Spleen (tissue), 11 donors: ENCODE data around the gene CECR2. TPM values are rescaled to one million over a fixed set of nuclear protein-coding genes. Genes with fewer than 3 reads are reported as not detected.

Experiments
- DNase-seq: peaks from one replicate; pipeline ENCODE4 v3.0.0-alpha.2; 2020
- H3K27ac ChIP-seq, 8 donors: fragments of 200-600 bp; sonication (generic) in 7 of 8; 1 replicate in 4 of 8; 2 replicates in 4 of 8; pipeline versions ENCODE4 v1.5.0 to v1.8.0; 2016 to 2021; ENCODE audit warnings: inconsistent platforms in 4 of 8, mild to moderate bottlenecking in 4 of 8, moderate library complexity in 1 of 8
- H3K27me3 ChIP-seq, 7 donors: fragments of 200-600 bp; sonication (generic) in 6 of 7; replicated peaks in 1 of 7; 1 replicate in 4 of 7; 2 replicates in 3 of 7; pipeline versions ENCODE4 v1.5.0 to v1.8.0; 2016 to 2021; ENCODE audit warnings: inconsistent platforms in 3 of 7, mild to moderate bottlenecking in 1 of 7
- H3K36me3 ChIP-seq, 6 donors: fragments of 200-600 bp; sonication (generic) in 5 of 6; 1 replicate in 4 of 6; 2 replicates in 2 of 6; pipeline versions ENCODE4 v1.5.0 to v1.8.0; 2016 to 2021; ENCODE audit warnings: inconsistent platforms in 2 of 6
- H3K4me1 ChIP-seq, 6 donors: fragments of 200-600 bp; sonication (generic) in 5 of 6; 1 replicate in 3 of 6; 2 replicates in 3 of 6; pipeline versions ENCODE4 v1.5.0 to v1.8.0; 2016 to 2021; ENCODE audit warnings: inconsistent platforms in 3 of 6
- H3K4me3 ChIP-seq, 8 donors: fragments of 200-600 bp; sonication (generic) in 7 of 8; 1 replicate in 4 of 8; 2 replicates in 4 of 8; pipeline versions ENCODE4 v1.5.0 to v1.8.0; 2016 to 2021; ENCODE audit warnings: inconsistent platforms in 4 of 8, mild to moderate bottlenecking in 4 of 8, moderate library complexity in 2 of 8
- H3K9me3 ChIP-seq, 8 donors: fragments of 200-600 bp; sonication (generic) in 7 of 8; 1 replicate in 4 of 8; 2 replicates in 4 of 8; pipeline versions ENCODE4 v1.5.0 to v1.8.0; 2016 to 2021; ENCODE audit warnings: inconsistent platforms in 4 of 8
- POLR2A ChIP-seq, 3 donors: fragments of 450-650 bp; IDR thresholded peaks; one replicate each; pipeline ENCODE4 v1.5.1; 2017; ENCODE audit warnings: antibody characterized with exemption in 3 of 3, mild to moderate bottlenecking in 1 of 3
- POLR2AphosphoS5 ChIP-seq, 3 donors: sonication (generic); formaldehyde crosslinking; IDR thresholded peaks; one replicate each; pipeline ENCODE4 v1.5.1; 2017; ENCODE audit warnings: antibody characterized with exemption in 3 of 3
- WGBS, 5 donors: extraction: QIAGEN DNeasy Blood & Tissue Kit in 3 of 5; methylation state at CpG; one replicate each; pipeline versions ENCODE4 v1.1.5 to v1.1.7; 2013 to 2018; 5-methylcytosine and 5-hydroxymethylcytosine counted together
- intact Hi-C: fragments of 100-400 bp; cut with DNase I; formaldehyde crosslinking; loops from one replicate; pipeline ENCODE4 v1.15.0; 2023; ENCODE audit warnings: low total_unique reads
- polyA plus RNA-seq, 3 donors: library from polyadenylated mRNA; stranded (reverse); fragments of 200-250 nt; gene quantifications; one replicate each; pipeline ENCODE4 v1.2.1, GENCODE V29; 2013
- total RNA-seq, 7 donors: library from RNA; depleted of rRNA in 3 of 7; stranded (reverse); fragments of >200 nt in 3 of 7; fragmentation: NEBNext Ultra II Directional in 4 of 7; extraction: Animal tissue kit (Norgen Biotek cat#: 25700) in 4 of 7; gene quantifications; one replicate each; pipeline versions ENCODE4 v1.1.0 to v1.2.1, GENCODE V29; 2016 to 2021
- TF ChIP-seq, protein P1 (sequence below), 11 experiments: fragments of 200-600 bp in 7 of 11; fragments of 450-650 bp in 4 of 11; sonication (generic) in 4 of 11; IDR thresholded peaks in 8 of 11; conservative IDR thresholded peaks in 3 of 11; 1 replicate in 7 of 11; 2 replicates in 4 of 11; pipeline versions ENCODE4 v1.4.0 to v1.8.0; 2016 to 2021; ENCODE audit warnings: antibody characterized with exemption in 11 of 11, inconsistent platforms in 4 of 11, mild to moderate bottlenecking in 1 of 11
- donor health status: healthy with polysubstance abuse.
- donor health status: DM: no; HTN: no; CAD: no; lungs with moderate emphysema.
- donor health status: DM: no; HTN: no; CAD: no.
- donor health status: Bipolar disorder and iron deficiency.
- donor health status: healthy.
- donor health status: DM: no; HTN: no; CAD: no.
- donor health status: DM: yes; HTN: yes; CAD: no.

Gene CECR2
- total and polyA plus RNA-seq, 10 donors = 0.05 to 3.0 (median 0.91) TPM

DNA sequence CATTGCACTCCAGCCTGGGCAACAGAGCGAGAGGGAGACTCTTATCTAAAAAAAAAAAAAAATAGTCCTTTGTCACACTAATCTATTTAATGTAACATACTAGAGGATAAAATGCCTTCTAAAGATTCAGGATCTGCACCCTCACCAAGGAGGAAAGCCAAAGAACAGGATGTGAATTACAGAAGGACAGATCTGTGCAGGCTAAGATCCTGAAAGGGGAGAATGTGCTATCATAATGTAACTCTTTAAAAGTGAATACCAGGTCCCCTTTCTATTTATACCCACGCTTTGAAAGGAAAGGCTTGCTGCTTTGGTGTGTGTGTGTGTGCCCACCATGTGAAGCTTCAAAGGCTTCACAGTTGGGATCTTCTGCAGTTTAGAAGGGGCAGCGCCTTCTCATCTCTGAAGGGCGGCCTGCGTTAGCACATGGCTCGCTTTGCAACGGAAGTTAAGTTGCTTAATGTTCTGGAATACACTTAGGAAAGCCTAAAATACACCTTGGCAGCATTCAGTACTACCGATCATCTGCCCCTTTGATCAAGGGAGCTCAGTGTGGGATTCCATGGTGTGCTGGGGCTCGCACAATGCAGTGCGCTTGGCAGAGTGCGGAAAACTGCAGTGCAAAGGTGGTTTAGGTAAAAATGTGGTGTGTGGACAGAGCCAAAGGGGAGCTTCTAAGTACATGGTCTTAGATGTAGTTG, 6.8 kb downstream of the CECR2 start:
- H3K36me3 ChIP-seq = no peaks in the 10 kb centered on the region
- DNase-seq = no peak
- H3K9me3 ChIP-seq = no peaks in the 10 kb centered on the region
- H3K4me3 ChIP-seq = no peak overlapping the region
- WGBS, 5 donors = 81 to 93% (median 88%) methylated on average over 11 of the region's 11 CpGs
- TF ChIP-seq, protein P1, sequence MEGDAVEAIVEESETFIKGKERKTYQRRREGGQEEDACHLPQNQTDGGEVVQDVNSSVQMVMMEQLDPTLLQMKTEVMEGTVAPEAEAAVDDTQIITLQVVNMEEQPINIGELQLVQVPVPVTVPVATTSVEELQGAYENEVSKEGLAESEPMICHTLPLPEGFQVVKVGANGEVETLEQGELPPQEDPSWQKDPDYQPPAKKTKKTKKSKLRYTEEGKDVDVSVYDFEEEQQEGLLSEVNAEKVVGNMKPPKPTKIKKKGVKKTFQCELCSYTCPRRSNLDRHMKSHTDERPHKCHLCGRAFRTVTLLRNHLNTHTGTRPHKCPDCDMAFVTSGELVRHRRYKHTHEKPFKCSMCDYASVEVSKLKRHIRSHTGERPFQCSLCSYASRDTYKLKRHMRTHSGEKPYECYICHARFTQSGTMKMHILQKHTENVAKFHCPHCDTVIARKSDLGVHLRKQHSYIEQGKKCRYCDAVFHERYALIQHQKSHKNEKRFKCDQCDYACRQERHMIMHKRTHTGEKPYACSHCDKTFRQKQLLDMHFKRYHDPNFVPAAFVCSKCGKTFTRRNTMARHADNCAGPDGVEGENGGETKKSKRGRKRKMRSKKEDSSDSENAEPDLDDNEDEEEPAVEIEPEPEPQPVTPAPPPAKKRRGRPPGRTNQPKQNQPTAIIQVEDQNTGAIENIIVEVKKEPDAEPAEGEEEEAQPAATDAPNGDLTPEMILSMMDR (IDR thresholded peaks at IDR 0.05 in 8 of 11, conservative IDR thresholded peaks at IDR 0.05 in 3 of 11) = no peak
- TF ChIP-seq POLR2A (IDR thresholded peaks at IDR 0.05) (no peak), POLR2AphosphoS5 (IDR thresholded peaks at IDR 0.05) (no peak)
- H3K27ac ChIP-seq = no peak overlapping the region
- peaks cover 0 to 7% (median 4%) of the 10 kb centered on the region in 6 donors for H3K4me1 ChIP-seq
- peaks cover 0 to 32% (median 20%) of the 10 kb centered on the region in 7 donors for H3K27me3 ChIP-seq
- intact Hi-C loops = no loop called here

GRCh38 chr22:17376950-17377349, 7.7 kb downstream of the CECR2 start:
- H3K4me1 ChIP-seq = no peaks in the 10 kb centered on the region
- TF ChIP-seq POLR2AphosphoS5 (IDR thresholded peaks at IDR 0.05) (no peak), POLR2A (IDR thresholded peaks at IDR 0.05) (no peak)
- TF ChIP-seq, protein P1 (IDR thresholded peaks at IDR 0.05 in 8 of 11, conservative IDR thresholded peaks at IDR 0.05 in 3 of 11) = no peak
- no peak for DNase-seq
- no peak overlapping the region for H3K4me3 ChIP-seq
- no peak overlapping the region for H3K27ac ChIP-seq
- peaks cover 0 to 24% (median 11%) of the 10 kb centered on the region in 7 donors for H3K27me3 ChIP-seq
- intact Hi-C loops = no loop called here
- 65 to 87% (median 79%) methylated on average over 1 of the region's 1 CpG for WGBS, 5 donors
- no peaks in the 10 kb centered on the region for H3K36me3 ChIP-seq
- no peaks in the 10 kb centered on the region for H3K9me3 ChIP-seq

- Histone ChIP-seq H3K9me3 (peaks cover 0 to 13% (median 9%) of the 10 kb centered on the region in 8 donors), H3K4me3 (no peak overlapping the region), H3K27me3 (peaks cover 0 to 7% (median 0%) of the 10 kb centered on the region in 7 donors), H3K36me3 (no peaks in the 10 kb centered on the region), H3K4me1 (no peaks in the 10 kb centered on the region), H3K27ac (no peak overlapping the region)
- TF ChIP-seq, protein P1 (IDR thresholded peaks at IDR 0.05 in 8 of 11, conservative IDR thresholded peaks at IDR 0.05 in 3 of 11) = no peak
- 59 to 83% (median 71%) methylated on average over 2 of the region's 2 CpGs for WGBS, 5 donors
- intact Hi-C loops = no loop called here
- no peak for DNase-seq
These were observed 10.7 kb downstream of the CECR2 start for GRCh38 chr22:17379944-17380343.

DNA sequence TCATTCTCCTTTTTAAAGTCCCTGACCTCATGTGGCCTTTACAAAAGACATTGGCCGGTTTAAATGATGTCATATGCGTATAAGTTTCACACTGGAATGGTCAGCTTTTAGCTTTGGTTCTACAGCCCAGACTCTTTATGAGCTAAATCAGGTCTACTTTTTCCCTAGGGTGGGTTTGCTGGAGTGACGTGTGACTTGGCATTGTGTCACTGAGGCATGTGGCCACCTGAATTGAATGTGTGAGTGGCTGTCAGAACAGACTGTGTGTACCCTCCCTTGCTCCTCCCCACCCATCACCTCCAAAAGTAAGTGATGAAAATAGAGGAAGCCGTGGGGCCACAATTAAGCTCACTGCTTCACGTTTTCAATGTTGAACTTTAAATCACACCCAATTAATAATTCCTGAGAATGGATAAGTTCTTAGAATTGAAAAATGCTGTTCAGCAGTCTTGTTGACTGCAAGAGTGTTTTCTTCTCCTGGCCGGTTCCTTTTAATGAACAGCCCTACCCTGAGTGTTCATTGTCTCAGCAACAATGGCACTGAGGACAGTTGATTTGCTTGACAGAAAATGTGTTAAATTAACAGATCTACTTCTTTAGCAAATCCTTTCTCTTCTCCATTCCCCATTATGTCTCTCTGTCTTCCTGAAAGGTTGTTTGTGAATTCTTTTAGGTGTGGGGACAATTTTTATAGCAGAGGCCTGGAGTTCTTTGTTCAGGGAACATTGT, 11.3 kb downstream of the CECR2 start:
- Histone ChIP-seq H3K27me3 (peaks cover 0 to 7% (median 0%) of the 10 kb centered on the region in 7 donors), H3K9me3 (peaks cover 0 to 19% (median 10%) of the 10 kb centered on the region in 8 donors), H3K4me3 (no peak overlapping the region), H3K27ac (no peak overlapping the region), H3K36me3 (no peaks in the 10 kb centered on the region), H3K4me1 (no peaks in the 10 kb centered on the region)
- 63 to 84% (median 68%) methylated on average over 6 of the region's 6 CpGs for WGBS, 5 donors
- no peak for DNase-seq
- intact Hi-C loops = no loop called here
- no peak for TF ChIP-seq POLR2A (IDR thresholded peaks at IDR 0.05)
- TF ChIP-seq POLR2AphosphoS5 (IDR thresholded peaks at IDR 0.05) = no peak
- TF ChIP-seq, protein P1 (IDR thresholded peaks at IDR 0.05 in 8 of 11, conservative IDR thresholded peaks at IDR 0.05 in 3 of 11) = no peak
